Activated CD8-positive, alpha-beta memory T cell treated with anti-CD3 and anti-CD28 coated beads, Interleukin-2, amount 50 U/mL, for 48 hours (primary cell): ENCODE results near the gene MRPS10.
"Not testable (repeated sequence)": the region's sequence is repeated elsewhere in the genome, so short reads cannot be mapped to it uniquely, and the experiment has no call there.

Source experiments
- DNase-seq: peaks from one replicate; pipeline ENCODE4 v3.0.0-alpha.2; 2020

Gene MRPS10

GRCh38 chr6:42173101-42173500 is 44.6 kb downstream of the MRPS10 start, which contains the start of gene GUCA1A:
TSS of gene GUCA1A (plus strand) at chr6:42173364. CDS start at chr6:42173614, 250 bp downstream.
- no peak for DNase-seq

GRCh38 chr6:42171813-42172581 is 45.7 kb downstream of the MRPS10 start:
- no peak for DNase-seq

- not testable (repeated sequence) for DNase-seq
Measured at GRCh38 chr6:42169780-42170179, 47.9 kb downstream of the MRPS10 start.

GRCh38 chr6:42168650-42169049 is 49.0 kb downstream of the MRPS10 start:
- no peak for DNase-seq

- peak; percentile 94 for DNase-seq
Measured at GRCh38 chr6:42166444-42167141, 51.1 kb downstream of the MRPS10 start.

GRCh38 chr6:42165016-42165415 is 52.6 kb downstream of the MRPS10 start:
- no peak for DNase-seq

- no peak for DNase-seq
Measured at GRCh38 chr6:42163981-42164380, 53.7 kb downstream of the MRPS10 start.

GRCh38 chr6:42162812-42163211 is 54.8 kb downstream of the MRPS10 start:
- DNase-seq = no peak

- no peak for DNase-seq
Measured at GRCh38 chr6:42162384-42162783, 55.3 kb downstream of the MRPS10 start.

GRCh38 chr6:42159431-42160024 is 58.1 kb downstream of the MRPS10 start:
- DNase-seq = no peak

- DNase-seq = no peak
Measured at GRCh38 chr6:42158631-42159030, 59.0 kb downstream of the MRPS10 start.

GRCh38 chr6:42158011-42158410 is 59.6 kb downstream of the MRPS10 start:
- DNase-seq = no peak
